PC-3 (cell line): ENCODE measurements around the gene DRAM2.

Experiments
- CTCF ChIP-seq: fragments of 300-600 bp; sonication (generic); conservative IDR thresholded peaks from 2 replicates; pipeline ENCODE4 v1.5.1; 2017; ENCODE audit warnings: antibody characterized with exemption, low read depth, mild to moderate bottlenecking, low read length
- EZH2 ChIP-seq: fragments of 300-600 bp; sonication (generic); IDR thresholded peaks from one replicate; pipeline ENCODE4 v1.6.1; 2017; ENCODE audit warnings: antibody characterized with exemption, mild to moderate bottlenecking, low read length; ENCODE audit not compliant: unreplicated experiment
- EZH2phosphoT487 ChIP-seq: fragments of 300-600 bp; sonication (generic); IDR thresholded peaks from 2 replicates; pipeline ENCODE4 v1.6.1; 2018; ENCODE audit warnings: mild to moderate bottlenecking, antibody characterized with exemption, low read length, borderline replicate concordance

GRCh38 chr1:111145542-111145941, 5.6 kb upstream of the DRAM2 start:
- no peak for TF ChIP-seq CTCF
- no peak for TF ChIP-seq EZH2
- TF ChIP-seq EZH2phosphoT487, result no peak
